ENCODE data around the gene BCS1L. TPM values are rescaled to one million over a fixed set of nuclear protein-coding genes. Genes with fewer than 3 reads are reported as not detected.
A peak's percentile ranks its signal among the peaks of the same experiment; 100 is the strongest.
"Not testable (repeated sequence)": the region's sequence is repeated elsewhere in the genome, so short reads cannot be mapped to it uniquely, and the experiment has no call there.

BCS1L gene
- total and polyA plus RNA-seq, 8 donors = 2.3 to 77.3 (median 19.5) TPM

- DNase-seq = peak; percentile 57 to 88
- H3K27me3 ChIP-seq; H3K4me3 ChIP-seq; H3K9me3 ChIP-seq; intact Hi-C loops (cut with DNase I; ENCODE audit: low total_unique reads); H3K4me1 ChIP-seq; H3K27ac ChIP-seq: not testable (repeated sequence)
- whole genome bisulfite sequencing, 5 donors = 23 to 26% (median 24%) methylated on average over 5 of the region's 5 CpGs
- peak in 5 of 7 experiments; percentile 72 to 80 (median 74) for TF ChIP-seq CTCF (IDR thresholded peaks at IDR 0.05)
- TF ChIP-seq POLR2AphosphoS5 (IDR thresholded peaks at IDR 0.05) = peak in 1 of 3 donors; percentile 54
- H3K36me3 ChIP-seq = peaks cover 29 to 74% (median 69%) of the 10 kb centered on the region in 4 donors
Observed at GRCh38 chr2:218687400-218688060, 28.0 kb downstream of the BCS1L start.

- Histone ChIP-seq H3K4me3 (no peak overlapping the region), H3K27ac (no peak overlapping the region), H3K4me1 (peaks cover 0 to 7% (median 0%) of the 10 kb centered on the region in 4 donors), H3K36me3 (peaks cover 39 to 80% (median 73%) of the 10 kb centered on the region in 4 donors), H3K27me3 (no peaks in the 10 kb centered on the region), H3K9me3 (no peaks in the 10 kb centered on the region)
- intact Hi-C loops (cut with DNase I; ENCODE audit: low total_unique reads) = no loop called here
- TF ChIP-seq EP300 (IDR thresholded peaks at IDR 0.05) (no peak), POLR2AphosphoS5 (IDR thresholded peaks at IDR 0.05) (no peak), CTCF (IDR thresholded peaks at IDR 0.05) (no peak), POLR2A (IDR thresholded peaks at IDR 0.05) (no peak)
- DNase-seq = no peak
Observed at GRCh38 chr2:218691234-218691633, 31.8 kb downstream of the BCS1L start.

GRCh38 chr2:218694405-218695145, 35.1 kb downstream of the BCS1L start:
- H3K27ac ChIP-seq = no peak overlapping the region
- no peaks in the 10 kb centered on the region for H3K4me1 ChIP-seq
- TF ChIP-seq POLR2A (IDR thresholded peaks at IDR 0.05) = no peak
- no peak for TF ChIP-seq CTCF (IDR thresholded peaks at IDR 0.05)
- TF ChIP-seq EP300 (IDR thresholded peaks at IDR 0.05) = no peak
- no peak for TF ChIP-seq POLR2AphosphoS5 (IDR thresholded peaks at IDR 0.05)
- intact Hi-C loops (cut with DNase I; ENCODE audit: low total_unique reads) = no loop called here
- no peak overlapping the region for H3K4me3 ChIP-seq
- DNase-seq = no peak
- H3K27me3 ChIP-seq = no peaks in the 10 kb centered on the region
- WGBS, 5 donors = 84 to 97% (median 93%) methylated on average over 3 of the region's 3 CpGs
- H3K36me3 ChIP-seq = peaks cover 37 to 99% (median 93%) of the 10 kb centered on the region in 4 donors
- H3K9me3 ChIP-seq = no peaks in the 10 kb centered on the region

- WGBS, 5 donors = 95 to 97% (median 97%) methylated on average over 7 to 8 of the region's 8 CpGs
- no peaks in the 10 kb centered on the region for H3K4me1 ChIP-seq
Observed at GRCh38 chr2:218698885-218699284, 39.4 kb downstream of the BCS1L start.

More at GRCh38 chr2:218698885-218699284, 39.4 kb downstream of the BCS1L start:
- Histone ChIP-seq H3K36me3 (peaks cover 16 to 87% (median 72%) of the 10 kb centered on the region in 4 donors), H3K27me3 (no peaks in the 10 kb centered on the region), H3K27ac (no peak overlapping the region), H3K9me3 (no peaks in the 10 kb centered on the region), H3K4me3 (no peak overlapping the region)
- TF ChIP-seq CTCF (IDR thresholded peaks at IDR 0.05) = no peak
- no peak for TF ChIP-seq POLR2A (IDR thresholded peaks at IDR 0.05)
- no peak for TF ChIP-seq EP300 (IDR thresholded peaks at IDR 0.05)
- no peak for TF ChIP-seq POLR2AphosphoS5 (IDR thresholded peaks at IDR 0.05)
- DNase-seq = no peak
- intact Hi-C loops (cut with DNase I; ENCODE audit: low total_unique reads) = no loop called here

Measured in stomach (tissue), 9 donors.